OCI-LY7 (cell line): ENCODE measurements around the gene MTOR.

Experiments used
- EZH2phosphoT487 ChIP-seq: fragments of 200-600 bp; sonication (generic); IDR thresholded peaks from 2 replicates; pipeline ENCODE4 v1.6.1; 2018; ENCODE audit warnings: low read depth, borderline replicate concordance, mild to moderate bottlenecking, mixed run types, antibody characterized with exemption, low read length, moderate library complexity, mixed read lengths
- TF ChIP-seq, protein P1 (sequence below): fragments of 200-600 bp; sonication (generic); conservative IDR thresholded peaks from 2 replicates; pipeline ENCODE4 v1.5.1; 2014; ENCODE audit warnings: mild to moderate bottlenecking, antibody characterized with exemption, low read length, moderate library complexity, mixed read lengths

DNA sequence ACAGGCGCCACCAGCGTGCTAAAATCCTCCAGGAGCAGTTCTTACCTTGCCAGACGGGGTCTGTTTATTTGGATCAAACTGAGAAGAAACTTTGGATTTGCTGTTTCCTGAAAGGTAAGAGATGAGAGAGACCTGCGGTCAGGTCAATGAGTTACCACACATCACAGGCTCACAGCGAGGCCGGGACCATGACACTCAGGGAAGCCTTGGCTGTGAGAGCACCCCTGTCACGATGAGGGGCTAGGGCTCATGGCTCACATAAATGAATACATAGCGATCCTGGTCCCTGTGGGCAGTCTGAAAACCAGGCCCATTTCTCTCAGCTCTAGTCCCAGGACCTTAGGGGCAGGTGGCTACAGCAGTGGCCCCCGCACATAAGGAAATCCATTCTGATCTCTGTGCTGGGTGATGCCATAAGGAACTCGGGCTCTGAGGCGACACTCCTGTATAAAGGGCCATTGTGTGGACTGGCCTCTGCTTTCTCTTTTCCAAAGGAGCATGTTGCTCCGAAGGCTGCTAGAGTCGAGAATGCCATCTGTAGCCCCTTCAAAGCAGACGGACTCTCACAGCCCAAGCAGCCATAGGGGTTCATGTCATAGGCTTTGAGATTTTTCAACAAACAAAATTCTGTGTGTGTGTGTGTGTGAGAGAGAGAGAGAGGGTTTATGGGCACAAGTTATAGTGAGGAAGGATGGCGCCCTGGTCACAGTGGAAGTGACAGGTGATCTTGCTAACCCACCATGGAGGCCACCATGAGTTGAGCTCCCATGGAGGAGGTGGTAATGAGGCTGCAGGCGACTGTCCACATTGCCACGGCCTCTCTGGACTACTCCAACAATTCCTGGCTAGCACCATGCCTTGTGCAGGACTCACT lies 193.5 kb downstream of the MTOR start:
- TF ChIP-seq, protein P1, sequence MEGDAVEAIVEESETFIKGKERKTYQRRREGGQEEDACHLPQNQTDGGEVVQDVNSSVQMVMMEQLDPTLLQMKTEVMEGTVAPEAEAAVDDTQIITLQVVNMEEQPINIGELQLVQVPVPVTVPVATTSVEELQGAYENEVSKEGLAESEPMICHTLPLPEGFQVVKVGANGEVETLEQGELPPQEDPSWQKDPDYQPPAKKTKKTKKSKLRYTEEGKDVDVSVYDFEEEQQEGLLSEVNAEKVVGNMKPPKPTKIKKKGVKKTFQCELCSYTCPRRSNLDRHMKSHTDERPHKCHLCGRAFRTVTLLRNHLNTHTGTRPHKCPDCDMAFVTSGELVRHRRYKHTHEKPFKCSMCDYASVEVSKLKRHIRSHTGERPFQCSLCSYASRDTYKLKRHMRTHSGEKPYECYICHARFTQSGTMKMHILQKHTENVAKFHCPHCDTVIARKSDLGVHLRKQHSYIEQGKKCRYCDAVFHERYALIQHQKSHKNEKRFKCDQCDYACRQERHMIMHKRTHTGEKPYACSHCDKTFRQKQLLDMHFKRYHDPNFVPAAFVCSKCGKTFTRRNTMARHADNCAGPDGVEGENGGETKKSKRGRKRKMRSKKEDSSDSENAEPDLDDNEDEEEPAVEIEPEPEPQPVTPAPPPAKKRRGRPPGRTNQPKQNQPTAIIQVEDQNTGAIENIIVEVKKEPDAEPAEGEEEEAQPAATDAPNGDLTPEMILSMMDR, result no peak
- no peak for TF ChIP-seq EZH2phosphoT487
